NCI-H2196 treated with DMSO at 0.1 percent for 48 hours (cell line): ENCODE measurements around the gene SYPL2.
A peak's percentile ranks its signal among the peaks of the same experiment; 100 is the strongest.

Source experiments
- DNase-seq: peaks from one replicate; lab custom pipeline; 2025; ENCODE audit not compliant: unreplicated experiment; lab: John Stamatoyannopoulos, UW

The SYPL2 gene

DNA sequence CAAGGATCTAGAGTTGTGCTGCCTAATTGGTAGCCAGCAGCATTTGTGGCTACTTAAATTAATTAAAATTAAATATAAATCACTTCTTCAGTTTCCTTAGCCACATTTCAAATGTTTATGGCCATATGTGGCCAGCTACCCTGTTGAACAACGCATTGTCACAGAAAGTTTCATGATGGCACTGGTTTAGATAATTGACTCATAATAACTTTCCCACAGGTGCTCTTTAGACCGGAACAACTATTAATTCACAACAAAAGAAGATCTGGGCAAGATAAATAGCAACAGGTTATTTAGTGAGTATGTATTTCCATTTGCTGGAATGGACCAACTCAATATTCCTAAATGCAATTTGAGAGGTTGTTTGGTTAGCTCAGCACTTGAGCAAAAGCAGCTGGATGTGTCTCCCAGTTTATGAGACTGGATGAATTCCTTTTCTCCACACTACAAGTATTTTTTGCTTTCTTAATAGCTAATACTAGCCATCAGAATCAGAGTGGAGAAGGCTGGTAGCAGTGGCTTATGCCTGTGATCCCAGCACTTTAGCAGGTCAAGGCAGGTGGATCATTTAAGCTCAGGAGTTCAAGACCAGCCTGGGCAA is 46.9 kb downstream of the SYPL2 start:
- peak; percentile 37 for DNase-seq

DNA sequence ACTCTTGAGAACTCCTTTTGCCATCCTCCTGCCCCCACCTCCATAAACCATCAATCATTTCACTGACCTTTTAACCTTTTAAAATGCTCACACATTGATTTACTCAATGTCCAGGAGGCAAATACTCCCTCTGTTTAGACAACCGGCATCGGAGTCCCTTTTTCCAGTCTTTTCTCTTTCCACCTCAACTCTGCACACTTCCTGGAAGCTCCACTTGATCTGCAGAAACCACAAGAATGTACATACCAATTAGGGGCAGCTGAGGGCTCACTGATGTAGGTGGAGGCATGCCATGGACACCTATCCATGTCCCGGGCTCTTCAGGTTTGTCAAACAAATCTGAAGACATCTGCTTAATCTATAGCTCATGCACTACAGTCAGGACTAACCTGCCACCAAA is 48.5 kb downstream of the SYPL2 start:
- no peak for DNase-seq

DNA sequence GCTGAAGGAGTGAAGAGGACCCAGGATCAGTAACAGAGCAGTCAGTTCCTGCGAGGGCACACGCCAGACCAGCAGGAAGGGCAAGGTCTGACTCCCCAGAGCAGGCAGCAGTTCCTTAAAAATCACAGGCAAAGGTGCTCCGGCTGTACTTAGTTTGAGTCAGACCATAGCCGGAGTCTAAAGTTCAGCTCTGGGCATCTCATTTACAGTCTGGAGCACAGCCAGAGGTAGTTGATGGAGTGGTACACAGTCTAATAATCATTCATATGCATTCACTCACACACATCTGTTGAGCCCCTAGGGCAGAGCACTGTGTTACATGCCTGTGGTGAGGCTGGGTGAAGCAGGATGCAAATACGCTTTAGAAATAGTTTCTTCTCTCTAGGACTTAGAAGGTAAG is 50.5 kb downstream of the SYPL2 start:
- DNase-seq = no peak

DNA sequence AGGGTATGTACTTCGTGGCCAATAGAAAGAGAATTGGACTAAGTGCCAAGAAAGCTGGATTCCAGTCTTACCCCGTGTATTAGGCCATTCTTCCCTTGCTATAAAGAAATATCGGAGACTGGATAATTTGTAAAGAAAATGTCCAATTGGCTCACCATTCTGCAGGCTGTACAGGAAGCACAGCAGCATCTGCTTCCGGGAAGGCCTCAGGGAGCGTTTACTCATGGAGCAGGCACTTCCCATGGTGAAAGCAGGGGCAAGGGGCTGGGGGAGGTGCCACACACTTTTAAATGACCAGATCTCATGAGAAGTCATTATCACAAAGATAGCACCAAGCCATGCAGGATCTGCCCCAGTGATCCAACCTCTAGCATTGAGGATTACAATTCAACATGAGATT is 51.0 kb downstream of the SYPL2 start:
- DNase-seq = no peak

DNA sequence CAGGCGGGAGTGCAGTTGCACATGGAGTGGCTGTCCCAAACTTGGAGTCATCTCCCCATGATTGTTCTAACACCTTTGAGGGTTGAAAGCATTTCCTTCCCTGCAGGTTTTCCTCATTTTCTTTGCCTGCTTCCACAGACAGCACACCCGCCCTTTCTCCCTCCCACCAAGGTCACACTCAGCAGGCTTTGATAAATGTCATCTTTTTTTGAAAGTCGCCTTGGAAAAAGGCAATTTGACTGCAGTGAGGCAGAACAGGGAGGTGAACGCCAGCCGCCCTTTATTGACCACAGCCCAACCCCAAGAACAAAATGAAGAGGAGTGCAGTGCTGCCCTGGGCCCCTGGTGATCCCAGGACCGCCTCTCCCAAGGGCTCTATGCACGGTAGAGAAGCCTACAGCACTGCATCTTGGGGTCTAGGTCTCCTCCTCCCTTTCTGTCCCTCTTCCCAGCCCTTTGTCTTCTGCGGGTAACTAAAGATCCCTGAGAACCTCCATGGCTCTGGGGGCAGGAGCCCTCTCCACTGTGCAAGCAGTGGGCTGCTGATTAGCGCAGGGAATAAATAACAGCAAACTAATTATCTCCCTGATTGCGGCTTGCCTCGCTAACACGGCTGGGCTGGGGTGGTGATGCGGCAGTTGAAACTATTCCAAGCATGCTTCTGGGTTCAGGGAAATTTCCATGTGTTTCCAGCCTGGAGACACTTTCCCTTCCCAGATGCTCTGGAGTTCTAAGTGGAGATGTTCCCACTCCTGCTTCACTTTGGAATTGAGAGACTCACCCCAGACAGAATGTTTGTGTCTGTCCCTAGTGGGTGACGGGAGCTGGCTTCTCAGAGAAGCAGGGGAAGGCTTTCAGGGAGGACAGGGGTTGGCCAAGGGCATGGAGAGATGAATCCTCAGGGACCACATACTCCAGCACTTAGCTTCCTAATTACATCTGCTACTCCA is 54.9 kb downstream of the SYPL2 start:
- no peak for DNase-seq

DNA sequence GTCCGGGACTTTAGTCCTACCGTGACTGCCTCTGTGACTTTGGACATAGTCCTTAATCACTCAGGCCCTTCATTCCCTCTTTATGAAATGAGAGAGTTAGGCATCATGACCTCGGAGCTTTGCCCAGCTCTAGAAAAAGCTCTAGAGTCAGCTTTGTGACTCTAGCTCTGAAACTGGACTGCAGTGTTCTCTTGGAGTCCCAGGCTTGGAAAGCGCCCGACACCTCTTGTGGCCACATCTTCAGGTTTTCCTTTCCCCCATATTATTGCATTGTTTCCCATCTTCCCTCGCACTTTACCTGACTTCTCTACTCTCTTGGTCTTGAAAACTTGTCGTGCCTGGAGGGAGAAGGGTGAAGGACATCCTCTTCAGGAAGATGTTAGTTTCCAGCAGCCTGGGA is 55.7 kb downstream of the SYPL2 start:
- DNase-seq = no peak

DNA sequence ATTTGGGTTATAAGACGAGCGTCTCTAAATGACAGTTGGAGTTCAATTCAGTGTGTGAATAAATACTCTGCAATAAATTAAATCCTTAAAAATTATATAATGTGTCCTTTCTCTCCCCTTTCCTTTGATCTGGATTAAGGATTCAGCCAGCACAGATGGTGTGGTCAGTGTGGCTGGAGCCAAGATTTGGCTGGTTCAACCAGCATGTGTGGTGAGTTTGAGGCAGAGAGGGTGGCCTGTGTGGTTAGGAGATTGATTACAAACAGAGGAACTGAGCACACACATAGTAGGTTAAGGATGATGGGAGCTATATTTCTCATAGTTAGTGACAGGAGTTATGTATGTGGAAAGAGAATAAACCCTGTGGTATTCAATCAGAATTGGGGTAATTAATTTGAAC is 57.4 kb downstream of the SYPL2 start:
- DNase-seq = no peak

DNA sequence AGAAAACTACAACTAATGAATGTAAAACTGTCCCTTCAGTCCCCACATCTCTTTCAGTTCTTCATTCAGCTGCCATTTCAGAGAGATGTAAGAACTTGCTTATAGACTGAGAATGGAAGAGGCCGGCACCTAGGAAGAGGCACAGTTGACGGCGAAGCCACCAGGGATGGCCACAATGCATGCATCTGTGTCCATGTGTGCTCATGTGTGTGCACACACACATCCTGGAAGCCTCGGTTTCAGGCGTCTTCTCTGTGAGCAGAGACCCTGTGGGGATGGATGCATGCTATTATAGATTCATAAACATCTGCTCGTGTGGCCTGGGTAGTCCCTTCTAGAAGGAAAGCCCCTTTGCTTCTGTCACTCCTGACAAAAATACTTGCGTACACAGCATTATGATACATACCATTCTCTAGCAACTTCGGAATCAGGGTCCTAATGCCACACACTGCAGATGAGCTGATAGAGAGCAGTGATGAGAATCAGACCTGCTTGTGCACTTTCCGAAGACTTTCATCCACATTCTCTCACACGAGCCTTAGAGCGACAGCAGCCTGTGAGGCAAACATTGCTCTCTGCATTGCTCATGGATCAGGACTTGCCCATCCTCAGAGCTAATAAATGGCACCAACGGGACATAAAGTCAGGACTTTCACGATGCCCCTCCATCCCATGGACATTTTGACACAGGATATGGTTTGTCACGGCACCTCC is 60.9 kb downstream of the SYPL2 start:
- no peak for DNase-seq

DNA sequence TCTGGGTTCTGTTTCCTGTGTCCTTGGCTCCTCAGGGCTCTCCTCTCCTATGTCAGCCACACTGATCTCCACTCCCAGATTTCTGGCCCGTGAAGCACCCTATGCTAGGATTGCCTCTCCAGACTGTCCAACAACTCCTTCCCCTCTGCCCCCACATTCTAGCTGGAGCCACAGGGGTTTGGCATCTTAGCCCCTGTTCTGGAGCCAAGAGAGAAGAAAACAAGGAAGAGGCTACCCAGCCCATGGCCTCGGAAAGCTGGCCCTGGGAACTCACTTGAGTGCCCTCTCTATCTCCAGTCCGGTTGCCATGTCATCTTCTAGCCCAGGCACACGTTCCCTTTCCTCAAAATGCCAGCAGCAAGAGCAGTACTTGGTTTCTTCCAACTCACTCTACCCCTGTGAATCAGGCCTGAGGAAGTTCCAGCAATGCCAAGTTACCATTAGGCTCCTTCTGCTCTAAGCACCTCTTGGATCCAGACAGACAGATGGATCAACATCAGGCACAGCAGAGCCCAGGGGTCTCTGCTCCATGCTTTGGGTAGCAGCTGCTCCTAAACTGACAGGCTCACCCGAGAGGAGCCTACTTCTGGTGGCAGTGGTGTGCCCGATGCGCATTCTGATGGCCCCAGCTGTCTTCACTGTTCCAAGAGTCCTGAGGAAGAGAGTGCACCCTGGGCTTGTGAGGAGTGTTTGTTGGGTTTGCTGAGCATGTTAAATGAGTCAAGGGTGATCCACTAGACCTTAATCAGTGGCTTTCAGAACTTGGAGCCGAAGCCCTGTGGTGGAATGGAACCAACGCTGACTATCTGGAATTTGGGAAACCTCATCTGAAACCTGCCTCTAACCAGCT is 61.7 kb downstream of the SYPL2 start:
- no peak for DNase-seq

DNA sequence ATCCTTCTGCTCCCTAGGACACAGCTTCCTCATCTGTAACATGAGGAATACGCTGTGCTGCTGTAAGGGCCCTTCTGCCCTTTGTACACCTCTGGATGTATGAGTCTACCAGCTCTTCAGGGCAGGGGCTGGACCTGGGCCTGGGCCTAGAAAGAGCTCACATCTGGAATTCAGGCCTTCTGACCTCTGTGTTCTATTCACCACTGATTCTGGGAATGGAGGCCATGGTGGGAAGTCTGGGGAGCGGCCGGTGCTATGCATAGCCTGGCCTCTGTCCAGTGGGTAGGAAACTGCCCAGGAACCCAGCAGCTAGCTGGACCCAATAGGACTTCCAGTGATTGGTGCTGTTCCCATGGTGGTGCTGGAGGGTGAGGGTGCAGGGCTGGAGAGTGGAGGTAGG is 62.4 kb downstream of the SYPL2 start:
- DNase-seq = no peak

DNA sequence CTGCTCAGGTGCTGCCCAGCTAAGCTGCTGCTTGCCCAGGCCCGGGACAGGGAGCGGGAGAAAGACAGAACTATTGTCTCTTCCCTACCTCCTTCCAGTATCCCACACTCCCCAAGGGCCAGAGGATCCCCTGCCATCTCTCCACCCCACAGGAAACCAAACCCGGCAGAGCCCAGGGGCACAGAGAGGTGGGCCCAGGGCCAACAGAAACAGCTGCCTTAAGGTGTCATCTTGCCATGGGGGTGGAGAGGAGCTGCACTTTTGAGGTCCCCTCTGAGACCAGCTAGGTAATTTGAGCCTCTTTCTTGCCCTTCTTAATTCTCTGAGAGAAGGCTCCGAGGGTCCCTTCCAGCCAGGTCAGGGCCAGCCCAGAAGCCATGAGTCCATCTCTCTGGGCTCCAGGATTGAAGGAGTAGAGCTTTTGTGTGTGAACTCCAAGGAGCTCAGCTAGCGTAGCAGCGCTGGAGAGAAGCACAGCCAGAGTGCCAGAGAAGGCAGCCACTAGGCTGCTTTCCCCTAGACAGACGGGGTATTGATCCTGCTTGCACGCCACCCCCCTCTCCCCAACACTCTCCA is 63.6 kb downstream of the SYPL2 start:
- no peak for DNase-seq

DNA sequence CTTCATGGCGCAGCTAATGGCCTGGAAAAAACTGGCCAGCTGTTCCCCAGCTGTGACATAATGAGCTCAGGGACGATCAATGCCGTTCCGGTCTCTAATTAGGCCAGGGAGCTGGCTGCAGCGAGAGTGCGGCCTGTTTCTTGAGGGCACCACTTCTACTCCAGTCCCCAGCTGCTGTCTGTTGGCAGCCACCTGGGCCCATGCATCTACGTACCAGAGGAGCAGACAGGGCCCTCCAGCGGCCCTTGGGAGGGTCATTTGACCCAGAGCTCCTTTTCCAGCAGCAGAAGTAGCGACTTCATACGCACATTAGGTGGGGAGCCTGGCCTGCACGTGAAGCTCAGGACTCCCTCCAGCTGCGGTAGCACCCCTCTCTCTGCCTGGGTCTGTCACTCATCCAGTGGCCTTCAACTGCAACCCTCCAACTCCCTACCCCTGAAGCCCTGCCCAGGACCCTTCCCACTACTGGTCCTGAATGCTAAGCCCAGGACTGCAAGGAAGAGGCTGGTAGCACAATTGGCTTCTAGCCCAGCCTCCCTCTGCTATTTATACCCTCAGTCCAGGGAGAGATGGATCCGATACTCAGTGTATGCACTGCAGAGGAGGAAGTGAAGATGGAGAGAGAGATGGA is 64.2 kb downstream of the SYPL2 start:
- DNase-seq = peak; percentile 21

DNA sequence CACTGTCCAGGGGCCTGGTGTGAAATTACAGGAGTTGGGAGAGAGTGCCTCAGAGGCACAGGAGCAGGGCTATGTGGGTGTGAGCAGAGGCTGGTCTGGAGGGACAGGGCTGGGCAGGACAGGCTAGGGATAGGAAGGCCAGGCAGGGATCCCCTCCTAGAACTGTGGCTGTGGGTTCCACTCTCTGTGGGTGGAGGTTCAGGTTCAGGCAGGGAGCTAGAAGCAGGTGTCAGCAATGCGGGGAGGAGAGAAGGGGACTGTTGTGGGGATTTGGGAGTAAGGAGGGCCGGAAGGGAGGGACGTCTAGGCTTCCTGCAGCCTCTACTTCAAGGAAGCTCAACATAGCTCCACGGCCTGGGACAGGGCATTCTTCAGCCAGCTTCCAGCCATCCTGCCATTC is 65.0 kb downstream of the SYPL2 start:
- no peak for DNase-seq
